HG02852 (cell line): ENCODE data around the gene TIGD7.

Source experiments
- ATAC-seq: cut with Tn5 transposase; IDR thresholded peaks from one replicate; pipeline ENCODE4 v1.9.1; 2021; ENCODE audit warnings: mild to moderate bottlenecking, moderate library complexity; ENCODE audit not compliant: unreplicated experiment

TIGD7 gene

GRCh38 chr16:3305109-3306068 lies at the start of gene TIGD7, which contains the start of gene ZNF75A:
Gene TIGD7, minus strand, starts transcription at chr16:3305430. Its CDS starts 4,816 bp downstream, at chr16:3300614.
Gene ZNF75A, plus strand, starts transcription at chr16:3305497. Its CDS starts 2,932 bp downstream, at chr16:3308429.
- peak; percentile 97 for ATAC-seq

GRCh38 chr16:3349175-3349574 lies 43.9 kb upstream of the TIGD7 start:
- ATAC-seq = no peak

- no peak for ATAC-seq
These were observed 43.4 kb upstream of the TIGD7 start for GRCh38 chr16:3348547-3349167.

GRCh38 chr16:3347586-3347985 lies 42.4 kb upstream of the TIGD7 start:
- no peak for ATAC-seq

GRCh38 chr16:3346041-3346440 lies 40.8 kb upstream of the TIGD7 start:
- no peak for ATAC-seq

GRCh38 chr16:3328643-3329042 lies 23.4 kb upstream of the TIGD7 start:
- no peak for ATAC-seq

GRCh38 chr16:3328104-3328503 lies 22.9 kb upstream of the TIGD7 start:
- no peak for ATAC-seq

GRCh38 chr16:3327514-3327913 lies 22.3 kb upstream of the TIGD7 start:
- ATAC-seq = no peak

- no peak for ATAC-seq
These were observed 16.6 kb upstream of the TIGD7 start for GRCh38 chr16:3321816-3322215.

GRCh38 chr16:3317315-3317999 lies 12.2 kb upstream of the TIGD7 start:
- no peak for ATAC-seq

- ATAC-seq = no peak
These were observed 6.3 kb upstream of the TIGD7 start for GRCh38 chr16:3311496-3311895.

- no peak for ATAC-seq
These were observed 848 bp upstream of the TIGD7 start for GRCh38 chr16:3306078-3306477.

GRCh38 chr16:3304370-3304769 lies 860 bp downstream of the TIGD7 start:
- no peak for ATAC-seq

GRCh38 chr16:3295783-3296182 lies 9.4 kb downstream of the TIGD7 start:
- no peak for ATAC-seq

GRCh38 chr16:3295209-3295608 lies 10.0 kb downstream of the TIGD7 start:
- no peak for ATAC-seq

- no peak for ATAC-seq
These were observed 12.6 kb downstream of the TIGD7 start for GRCh38 chr16:3292604-3293003.

- ATAC-seq = no peak
These were observed 15.1 kb downstream of the TIGD7 start for GRCh38 chr16:3289998-3290673.

GRCh38 chr16:3285131-3285530 lies 20.1 kb downstream of the TIGD7 start:
- no peak for ATAC-seq

- no peak for ATAC-seq
These were observed 21.4 kb downstream of the TIGD7 start for GRCh38 chr16:3283543-3284447.
